ENCODE measurements around the gene METTL14.
"Not testable (repeated sequence)": the region's sequence is repeated elsewhere in the genome, so short reads cannot be mapped to it uniquely, and the experiment has no call there.

METTL14 gene

DNA sequence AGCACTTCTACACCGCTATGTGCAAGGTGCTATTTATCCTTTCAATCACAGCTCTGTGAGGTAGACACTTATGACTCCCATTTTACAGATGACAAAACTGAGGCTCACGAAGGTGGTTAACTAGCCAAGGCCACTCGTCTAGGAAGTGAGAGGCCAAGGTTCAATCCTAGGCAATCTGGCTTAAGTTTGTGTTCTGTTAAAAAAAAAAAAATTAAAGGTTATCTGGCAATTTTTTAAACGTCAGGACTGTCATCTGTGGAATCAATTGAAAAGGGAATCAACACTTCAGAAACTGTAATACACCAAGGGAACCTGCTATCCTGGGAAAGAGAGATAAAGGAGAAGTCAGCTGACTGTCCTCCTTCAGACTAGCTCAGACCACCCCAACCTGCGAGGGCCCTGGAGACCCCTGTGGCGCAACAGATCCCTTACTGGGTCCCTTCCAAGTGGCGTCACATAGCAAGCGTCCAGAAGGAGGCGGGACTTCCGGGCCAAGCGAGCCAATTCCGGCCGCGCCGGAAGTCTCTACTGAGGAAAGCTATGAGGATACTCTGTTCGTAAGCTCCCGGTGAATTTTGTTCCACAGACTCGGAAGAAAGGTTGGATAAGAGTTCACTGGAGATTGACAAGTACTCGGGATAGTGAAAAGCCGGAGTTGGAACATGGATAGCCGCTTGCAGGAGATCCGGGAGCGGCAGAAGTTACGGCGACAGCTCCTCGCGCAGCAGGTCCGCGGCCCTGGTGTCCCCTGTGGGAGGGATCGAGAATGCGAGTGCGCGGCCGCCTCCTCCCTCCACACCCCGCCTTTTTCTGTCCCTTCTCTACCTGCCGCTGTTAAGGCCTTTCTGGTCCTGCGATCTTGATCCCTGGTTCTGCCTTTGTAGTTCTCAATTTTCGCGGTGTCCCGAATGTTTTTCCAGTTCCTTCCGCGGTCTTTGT, at the start of gene METTL14:
METTL14 (plus strand) TSS at position 520 of the 939 bp plus-strand sequence; CDS start at position 663, 143 bp downstream.
- peak; percentile 73 for DNase-seq

DNA sequence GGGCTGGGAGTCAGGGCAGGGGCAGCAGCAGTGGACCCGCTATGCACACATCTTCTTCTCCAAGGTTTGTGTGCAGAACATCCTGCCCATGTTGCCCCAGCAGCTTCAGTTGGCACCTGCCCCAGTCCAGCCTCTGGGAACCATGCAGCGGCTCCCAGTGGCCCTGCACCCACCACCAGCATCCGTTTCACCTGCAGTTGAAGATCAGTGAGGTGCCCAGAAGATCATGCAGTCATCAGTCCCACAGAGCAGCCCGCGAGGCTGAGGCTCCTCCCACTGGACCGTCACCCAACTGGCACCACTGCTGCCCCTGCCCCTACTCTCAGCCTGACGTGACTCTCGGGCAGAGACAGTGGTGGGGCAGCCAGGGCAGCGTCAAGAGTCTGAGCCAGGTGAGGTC, 49.1 kb upstream of the METTL14 start:
- not testable (repeated sequence) for DNase-seq

DNA sequence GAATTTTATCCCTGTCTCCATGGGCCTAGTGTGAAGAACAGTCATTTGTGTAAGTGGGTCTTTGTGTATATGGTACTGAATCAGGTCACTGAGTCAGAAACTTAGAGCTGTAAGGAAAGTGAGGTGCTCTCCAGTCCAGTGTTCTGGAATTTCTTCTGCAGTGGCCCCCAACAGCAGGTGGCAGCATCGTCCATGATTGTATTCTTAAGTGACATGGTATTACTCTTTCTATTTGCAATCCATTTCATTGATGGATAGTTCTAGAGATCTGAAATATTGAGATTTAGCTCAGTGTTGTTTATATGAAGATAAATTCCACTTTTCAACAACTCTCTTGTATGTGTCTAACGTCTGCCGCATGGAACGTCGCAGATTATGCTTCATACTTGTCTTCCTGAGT, 20.5 kb upstream of the METTL14 start:
- not testable (repeated sequence) for DNase-seq

DNA sequence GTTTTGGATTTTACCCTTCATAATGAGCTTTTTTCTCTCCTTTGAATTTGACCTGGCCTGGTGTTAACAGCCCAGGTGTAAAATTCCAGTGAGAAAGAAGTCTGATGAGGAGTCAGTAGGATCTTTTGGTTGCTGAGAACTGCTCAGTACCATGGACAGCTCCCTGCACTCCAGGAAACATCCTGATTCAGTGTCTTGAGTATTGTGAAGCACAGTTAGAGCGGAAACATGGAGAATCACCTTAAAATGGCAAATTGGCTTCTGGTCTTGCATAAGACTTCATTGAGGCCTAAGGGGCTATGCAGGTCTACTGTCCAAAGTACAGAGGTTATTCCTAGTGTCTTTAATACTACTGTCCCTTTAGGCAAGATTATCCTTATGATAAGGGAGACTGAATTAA, 16.0 kb upstream of the METTL14 start:
- not testable (repeated sequence) for DNase-seq

DNA sequence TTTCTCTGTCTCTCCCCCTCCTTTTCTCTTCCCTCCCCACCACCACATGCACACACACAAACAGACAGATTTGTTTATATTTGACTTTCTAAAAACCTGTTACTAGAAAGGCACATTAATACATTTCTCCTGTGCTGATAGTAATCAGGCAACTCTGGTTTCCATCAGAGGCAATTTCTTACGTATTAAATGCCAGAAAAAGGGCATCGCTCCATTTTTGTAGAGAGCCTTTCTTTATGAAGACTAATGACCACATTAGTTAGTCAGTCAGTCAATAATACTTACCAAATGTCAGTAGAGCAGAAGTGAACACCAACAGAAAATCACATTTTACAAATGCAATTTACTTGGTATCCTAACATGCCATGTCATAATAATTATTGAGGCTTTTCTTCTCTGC, 14.2 kb upstream of the METTL14 start:
- not testable (repeated sequence) for DNase-seq

DNA sequence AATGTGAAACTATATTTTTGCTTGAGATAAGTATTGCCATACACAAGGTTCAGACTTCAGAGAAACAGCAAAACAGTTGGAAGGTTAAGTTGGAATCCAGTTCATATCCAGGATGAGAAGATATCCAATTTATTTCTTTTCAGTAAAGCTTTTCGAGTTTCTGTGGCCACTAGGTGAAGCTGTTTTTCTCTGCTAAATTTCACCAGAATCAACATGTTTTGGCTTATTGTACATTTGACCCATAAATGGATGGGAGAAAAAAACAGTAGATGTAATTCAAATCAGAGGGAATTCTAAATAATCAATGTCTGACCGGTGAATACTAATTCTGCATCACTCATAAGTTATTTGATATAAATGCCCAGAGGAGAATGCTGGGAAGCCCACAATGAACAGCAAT, 9.1 kb upstream of the METTL14 start:
- no peak for DNase-seq

DNA sequence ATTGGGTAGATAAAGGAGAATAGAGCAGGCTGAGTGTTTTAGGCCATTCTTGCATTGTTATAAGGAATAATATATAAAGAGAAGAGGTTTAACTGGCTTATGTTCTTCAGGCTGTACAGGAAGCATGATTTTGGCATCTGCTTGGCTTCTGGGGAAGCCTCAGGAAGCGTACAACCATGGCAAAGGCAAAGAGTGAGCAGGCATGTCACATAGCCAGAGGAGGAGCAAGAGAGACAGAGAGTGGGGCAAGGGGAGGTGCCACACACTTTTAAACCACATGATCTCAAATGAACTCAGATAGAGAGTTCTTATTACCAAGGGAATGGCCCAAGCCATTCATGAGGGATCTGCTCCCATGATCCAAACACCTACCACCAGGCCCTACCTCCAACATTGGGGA, 4.4 kb upstream of the METTL14 start:
- DNase-seq = no peak

DNA sequence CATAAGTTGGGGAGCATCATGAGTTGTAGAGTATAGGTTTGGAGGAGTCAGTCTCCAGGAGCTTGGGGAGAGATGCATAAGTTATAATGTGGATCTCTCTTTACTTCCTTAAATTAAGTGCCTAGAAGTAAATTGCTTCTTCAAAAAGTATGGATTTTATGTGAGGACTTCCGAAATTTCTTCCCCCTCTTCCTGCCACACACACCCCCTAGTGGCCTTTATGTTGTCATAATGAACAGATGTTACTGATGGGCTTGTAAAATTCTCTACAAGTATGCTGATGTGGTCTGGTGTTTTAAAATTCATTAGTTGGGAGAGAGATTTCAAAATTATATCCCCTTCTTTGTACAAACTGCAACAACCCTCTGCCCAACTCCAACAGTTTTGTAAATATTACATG, 2.3 kb upstream of the METTL14 start:
- DNase-seq = peak; percentile 1

DNA sequence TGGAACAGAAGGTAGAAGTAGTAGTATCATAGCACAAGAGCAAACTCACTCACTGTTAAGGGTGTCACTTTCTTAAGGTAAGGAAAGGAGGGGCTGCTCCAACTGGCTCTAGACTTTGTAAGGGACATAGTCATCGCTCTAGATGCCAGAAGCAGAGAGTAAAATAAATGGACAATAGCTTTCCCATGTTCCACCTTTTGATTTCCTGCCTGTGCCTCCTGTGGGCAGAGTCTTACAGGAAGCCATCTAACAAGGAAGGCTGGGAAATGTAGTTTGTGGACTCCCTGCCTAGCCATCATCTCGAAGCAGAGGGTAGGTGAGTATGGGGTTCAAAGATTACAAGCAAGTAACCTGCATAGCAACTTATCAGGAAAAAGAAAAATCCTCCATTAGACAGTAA, 1.7 kb upstream of the METTL14 start:
- no peak for DNase-seq

DNA sequence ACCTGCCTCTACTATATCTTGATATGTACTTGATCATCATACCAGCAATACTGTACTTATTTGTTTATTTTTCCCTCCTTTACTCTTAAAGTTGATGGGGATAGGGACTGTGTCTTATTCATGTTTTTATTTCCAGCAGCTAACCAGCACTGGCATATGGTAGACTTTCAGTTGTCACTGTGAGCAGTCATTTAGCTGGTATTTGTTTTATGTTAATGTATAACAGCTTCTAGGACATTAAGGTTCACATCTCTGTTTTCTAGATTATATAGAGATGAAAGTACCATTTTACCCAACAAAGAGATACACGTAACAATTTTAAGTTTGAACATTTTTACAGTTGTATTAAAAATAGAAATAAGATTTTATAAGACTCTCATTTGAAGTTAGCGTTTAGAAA, 17.9 kb downstream of the METTL14 start:
- DNase-seq = no peak

DNA sequence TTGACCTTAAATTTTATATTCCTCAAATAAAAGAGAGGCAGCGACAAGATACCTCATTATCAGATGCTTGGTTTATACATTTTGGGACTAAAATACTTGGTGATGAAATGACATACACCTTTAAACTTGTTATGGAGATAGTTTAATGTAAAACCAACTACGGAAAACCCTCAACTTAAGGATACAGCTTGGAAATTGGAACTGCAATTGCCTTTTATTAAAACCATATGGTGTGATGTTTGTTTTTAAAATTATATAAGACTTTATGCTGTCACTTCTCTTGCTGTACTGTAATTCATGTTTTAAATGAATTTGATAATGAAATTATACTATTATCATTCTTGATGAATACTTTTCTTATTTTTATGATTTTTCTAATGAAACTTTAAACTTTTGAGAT, 25.9 kb downstream of the METTL14 start:
- no peak for DNase-seq

DNA sequence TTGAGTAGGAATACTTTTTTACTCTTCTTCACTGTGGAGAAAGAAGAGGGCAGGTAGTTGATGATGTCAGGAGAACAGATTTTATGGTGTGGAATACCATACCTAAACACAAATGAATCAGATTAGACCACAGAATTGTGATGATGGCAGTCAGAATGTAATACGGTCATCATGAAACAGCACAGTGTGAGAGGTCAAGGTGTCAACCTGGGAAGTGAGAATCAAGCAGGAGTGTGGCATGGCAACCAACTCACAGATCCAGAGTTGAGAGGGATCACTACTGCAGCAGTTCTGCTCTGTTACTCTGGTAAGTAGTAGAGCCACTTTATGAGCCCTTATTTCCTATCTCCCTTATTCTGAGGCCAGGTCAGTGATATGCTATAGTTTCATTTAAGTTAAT, 27.7 kb downstream of the METTL14 start:
- no peak for DNase-seq

DNA sequence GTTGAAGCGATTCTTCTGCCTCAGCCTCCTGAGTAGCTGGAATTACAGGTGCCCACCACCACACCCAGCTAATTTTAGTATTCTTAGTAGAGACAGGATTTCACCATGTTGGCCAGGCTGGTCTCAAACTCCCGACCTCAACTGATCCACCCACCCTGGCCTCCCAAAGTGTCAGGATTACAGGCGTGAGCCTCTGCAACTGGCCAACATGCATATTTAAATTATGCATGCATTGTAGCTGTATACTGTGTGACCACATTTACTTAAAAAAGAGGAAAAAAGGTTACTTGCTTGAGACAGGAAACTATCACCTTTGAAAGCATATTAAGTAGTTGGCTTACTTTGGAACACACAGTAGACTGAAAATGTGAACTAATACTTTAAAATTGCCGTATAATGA, 29.5 kb downstream of the METTL14 start:
- DNase-seq = no peak

DNA sequence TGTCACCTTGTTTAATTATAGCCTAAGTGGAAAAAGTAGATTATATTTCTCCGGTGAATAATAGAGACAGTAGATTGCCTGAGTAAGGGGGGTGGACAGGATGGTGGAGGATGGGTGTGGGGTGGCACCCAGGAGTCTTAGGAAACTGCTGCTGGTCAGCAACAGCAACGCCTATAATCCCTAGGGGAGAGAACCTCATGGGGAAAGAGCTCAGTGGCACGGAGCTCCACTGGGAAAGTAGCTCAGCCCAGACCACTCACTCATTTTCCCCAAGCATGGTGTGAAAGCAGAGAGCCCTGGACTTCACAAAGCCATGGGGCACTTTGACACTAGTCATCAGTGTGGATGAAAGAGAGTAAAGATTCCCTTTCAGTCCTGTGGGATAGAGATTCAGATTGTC, 31.1 kb downstream of the METTL14 start:
- DNase-seq = no peak

DNA sequence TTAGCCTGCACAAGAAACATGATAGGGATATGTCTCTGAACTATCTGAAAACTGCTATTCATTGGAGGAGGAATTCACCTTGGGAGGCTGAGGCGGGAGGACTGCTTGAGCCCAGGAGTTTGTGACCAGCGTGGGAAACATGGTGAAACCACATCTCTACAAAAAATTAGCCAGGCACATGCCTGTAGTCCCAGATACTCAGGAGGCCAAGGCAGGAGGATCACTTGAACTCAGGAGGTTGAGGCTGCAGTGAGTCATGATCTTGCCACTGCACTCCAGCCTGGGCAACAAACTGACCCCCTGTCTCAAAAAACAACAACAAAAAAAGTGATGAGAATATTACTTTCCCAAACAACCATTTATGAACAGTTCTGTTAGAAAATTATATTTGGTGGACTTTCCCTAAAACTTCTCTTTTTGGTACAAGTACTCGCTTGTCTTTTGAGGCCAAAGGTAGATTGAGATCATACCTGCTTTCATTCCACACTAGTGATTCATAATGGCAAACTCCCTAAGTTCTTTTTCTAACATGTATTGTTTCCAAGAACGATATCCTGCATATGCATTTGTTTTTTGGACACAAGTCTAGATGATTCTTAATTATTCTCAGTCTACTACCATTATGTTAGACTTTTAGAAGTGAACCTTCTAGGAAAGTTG, 33.4 kb downstream of the METTL14 start:
- DNase-seq = no peak

DNA sequence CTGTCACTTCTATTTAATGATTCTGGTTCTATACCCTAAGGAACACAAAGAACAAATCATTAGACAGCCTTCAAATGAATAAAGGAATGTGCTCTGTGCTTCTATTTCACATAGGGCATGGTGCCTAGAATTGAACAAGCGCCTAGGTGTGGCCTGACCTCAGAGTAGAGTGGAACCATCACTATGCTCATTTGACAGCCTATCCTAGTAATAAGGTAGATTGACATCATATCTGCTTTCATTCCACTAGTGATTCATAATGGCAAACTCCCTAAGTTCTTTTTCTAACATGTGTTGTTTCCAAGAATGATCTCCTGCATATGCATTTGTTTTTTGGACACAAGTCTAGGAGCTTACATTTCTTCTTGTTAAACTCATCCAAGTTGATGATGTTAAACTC, 36.6 kb downstream of the METTL14 start:
- no peak for DNase-seq

DNA sequence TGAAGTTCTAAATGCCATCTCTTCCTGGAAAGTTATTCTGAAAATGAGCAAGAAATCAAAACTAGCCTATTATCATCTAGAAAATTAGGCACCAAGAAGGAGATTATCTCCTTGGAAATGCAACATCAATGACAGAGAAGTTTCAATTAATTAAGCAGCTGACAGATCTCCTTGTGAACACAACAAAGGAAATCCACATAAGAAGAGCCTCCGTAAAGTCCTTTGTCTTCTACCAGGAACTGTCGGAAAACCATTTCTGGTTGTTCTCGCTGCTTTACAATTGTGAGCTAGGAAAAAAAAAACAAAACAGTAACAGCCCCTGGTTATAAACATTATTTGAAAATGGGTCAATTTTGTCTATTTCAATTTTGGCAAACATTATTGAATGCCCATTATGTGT, 38.2 kb downstream of the METTL14 start:
- DNase-seq = no peak

DNA sequence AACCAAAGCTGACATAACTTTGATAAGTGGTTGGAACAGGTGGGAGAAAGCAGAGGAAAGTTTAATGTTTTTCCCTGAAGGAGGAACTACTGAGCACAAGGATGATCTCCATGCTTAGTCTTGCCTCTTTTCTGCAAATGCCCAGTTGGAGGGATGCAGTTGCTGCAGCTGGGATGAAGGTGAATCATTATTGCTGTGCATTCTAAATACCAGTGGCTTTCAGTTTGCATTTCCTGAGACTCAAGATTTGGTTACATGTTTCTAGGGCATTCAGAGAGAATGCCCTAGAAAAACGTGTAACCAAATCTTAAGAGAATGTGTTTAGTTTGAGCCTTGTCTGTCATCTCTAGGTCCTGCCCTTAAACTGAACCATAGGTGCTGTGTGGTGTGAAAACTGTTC, 42.2 kb downstream of the METTL14 start:
- DNase-seq = no peak

DNA sequence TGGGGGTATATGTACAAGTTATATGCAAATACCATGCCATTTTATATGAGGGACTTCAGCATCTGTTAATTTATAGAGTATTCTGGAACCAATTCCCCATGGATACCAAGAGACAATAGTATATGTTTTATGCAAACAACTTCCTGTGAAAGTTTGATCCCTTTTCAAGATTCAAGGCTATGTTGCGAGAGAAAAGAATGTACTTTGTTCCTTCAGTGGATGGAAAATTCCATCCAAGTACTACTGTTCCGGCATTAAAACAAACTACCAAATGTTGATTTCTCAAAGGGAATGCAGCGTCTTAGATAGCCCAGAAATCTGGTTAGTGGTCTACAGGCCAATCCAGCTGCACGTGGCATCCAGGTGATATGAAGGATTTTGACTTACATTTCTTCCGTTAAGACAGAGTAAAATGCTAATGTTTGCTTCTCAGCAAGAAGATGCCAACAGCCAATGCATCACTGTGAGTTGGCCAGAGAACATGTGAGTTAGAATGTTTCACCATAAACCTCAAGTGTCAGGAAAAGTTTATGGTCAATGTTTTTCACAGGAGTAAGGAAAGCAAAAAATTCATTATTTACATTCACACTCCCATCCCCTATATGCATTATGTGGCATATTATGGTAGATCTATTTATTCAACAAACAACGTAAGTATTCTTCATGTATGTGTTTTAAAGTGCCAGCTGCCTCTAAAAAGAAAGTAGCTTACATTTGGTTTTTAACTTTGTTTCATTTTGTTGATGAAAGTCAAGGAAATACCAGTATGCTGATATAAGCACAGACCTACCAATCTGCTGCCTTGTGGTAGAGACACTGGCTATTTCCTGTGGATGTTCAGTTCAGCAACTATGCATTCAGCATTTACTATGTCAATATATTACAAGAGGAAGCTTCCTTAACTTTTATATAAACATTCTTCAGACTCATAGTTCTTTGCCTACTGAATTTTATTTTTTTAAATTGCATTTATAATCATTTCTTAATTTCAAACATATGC, 44.4 kb downstream of the METTL14 start:
- DNase-seq = no peak

DNA sequence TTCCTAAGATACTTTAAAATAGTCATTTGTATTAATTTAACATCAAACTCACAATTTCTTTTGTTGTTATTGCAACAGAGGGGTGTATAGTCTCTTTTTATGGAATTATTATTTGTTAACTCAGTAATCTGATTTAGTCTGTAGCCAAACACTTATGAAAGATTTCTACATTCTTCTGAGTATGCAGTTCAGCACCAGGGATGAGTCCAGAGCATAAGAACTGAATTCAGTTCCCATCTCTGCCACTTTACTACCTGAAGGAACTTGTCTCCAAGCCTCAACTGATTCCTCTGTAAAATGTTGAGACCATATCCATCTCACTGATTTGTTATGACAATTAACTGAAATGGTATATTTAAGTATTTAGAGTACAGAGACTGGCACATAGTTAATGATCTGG, 45.5 kb downstream of the METTL14 start:
- DNase-seq = no peak

DNA sequence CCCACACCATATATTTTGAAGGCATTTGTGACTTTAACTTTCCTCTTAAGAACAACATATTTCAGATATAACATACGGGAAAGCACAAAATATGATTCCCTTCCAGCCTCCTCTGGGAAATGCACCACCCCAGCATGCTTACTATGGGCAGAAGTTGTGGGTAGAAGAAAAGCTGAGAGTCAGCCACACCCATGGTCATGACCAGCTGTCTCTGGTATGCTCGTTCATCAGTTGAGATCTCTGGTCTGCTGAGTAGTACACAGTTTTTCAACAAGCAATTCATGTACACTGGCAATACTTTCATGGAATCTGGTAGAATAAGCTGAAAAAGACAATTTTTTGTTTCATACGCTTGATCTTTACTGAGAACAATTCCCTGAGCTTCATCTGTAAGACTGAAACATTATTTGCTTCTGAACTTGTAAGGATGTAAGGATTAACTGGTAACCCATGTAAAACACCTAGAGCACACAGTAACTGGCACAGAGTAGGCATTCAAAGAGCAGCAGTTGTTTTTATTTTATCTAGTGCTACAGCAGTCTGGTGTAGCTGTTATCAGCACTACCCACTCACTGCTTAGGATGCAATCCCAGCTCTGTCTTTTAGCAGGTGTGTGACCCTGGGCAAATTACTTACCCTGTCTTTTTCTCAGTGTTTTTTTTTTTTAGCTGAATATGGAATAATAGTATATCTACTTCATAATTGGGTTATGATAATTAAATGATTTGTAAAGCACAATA, 47.6 kb downstream of the METTL14 start:
- no peak for DNase-seq

DNA sequence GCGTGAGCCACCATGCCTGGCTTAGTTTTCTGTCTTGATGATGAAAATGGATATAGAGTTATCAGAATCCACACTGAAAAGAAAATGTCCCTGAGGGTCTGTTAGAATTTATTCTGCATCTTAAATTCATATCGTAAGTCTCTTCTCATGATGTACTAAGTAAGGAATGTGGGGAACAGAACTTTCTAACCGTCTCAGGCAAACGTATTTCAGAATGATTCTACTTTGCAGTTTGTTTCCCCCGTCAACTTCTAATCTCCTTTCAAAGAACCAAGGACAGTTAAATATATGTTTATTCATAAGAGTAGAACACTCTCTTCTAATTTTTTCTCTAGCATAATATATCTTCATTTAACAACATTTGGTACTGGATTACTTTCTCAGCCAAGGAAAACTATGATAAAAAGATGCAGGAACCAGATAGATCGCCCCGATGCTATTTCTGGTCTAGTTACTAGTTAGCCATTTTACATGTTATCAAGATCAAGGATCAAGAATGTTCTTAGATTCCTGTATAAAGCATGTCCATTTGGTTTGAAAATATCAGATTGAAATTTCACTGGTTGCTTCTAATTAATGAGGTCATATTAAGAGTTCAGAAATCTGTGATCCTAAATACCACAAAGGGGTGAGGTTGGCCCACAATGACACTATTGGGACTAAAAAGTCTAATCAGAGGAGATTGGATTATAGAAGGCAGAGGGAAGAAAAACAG, 49.5 kb downstream of the METTL14 start:
- no peak for DNase-seq
